T-helper 2 cell treated with Interferon-gamma antibody and Interleukin-4, amounts not matched to agents 100 ng/mL and 5 ng/mL, for 36 hours (primary cell): ENCODE results near the gene ADGRE2. TPM values are rescaled to one million over a fixed set of nuclear protein-coding genes. Genes with fewer than 3 reads are reported as not detected.

Experiments used
- intact Hi-C: fragments of 100-400 bp; cut with micrococcal nuclease; formaldehyde crosslinking; loops from one replicate; pipeline ENCODE4 v1.15.1; 2023
- total RNA-seq: library from RNA; stranded (reverse); gene quantifications from 2 replicates; pipeline ENCODE4 v1.2.3, GENCODE V29; 2022

Gene ADGRE2
- total RNA-seq, 1 donor from 2014 or later, result 1.2 TPM

GRCh38 chr19:14746886-14747285 is 31.5 kb downstream of the ADGRE2 start:
- intact Hi-C loops, result no loop called here

- intact Hi-C loops, result no loop called here
These were observed 42.4 kb downstream of the ADGRE2 start for GRCh38 chr19:14735915-14736314.

DNA sequence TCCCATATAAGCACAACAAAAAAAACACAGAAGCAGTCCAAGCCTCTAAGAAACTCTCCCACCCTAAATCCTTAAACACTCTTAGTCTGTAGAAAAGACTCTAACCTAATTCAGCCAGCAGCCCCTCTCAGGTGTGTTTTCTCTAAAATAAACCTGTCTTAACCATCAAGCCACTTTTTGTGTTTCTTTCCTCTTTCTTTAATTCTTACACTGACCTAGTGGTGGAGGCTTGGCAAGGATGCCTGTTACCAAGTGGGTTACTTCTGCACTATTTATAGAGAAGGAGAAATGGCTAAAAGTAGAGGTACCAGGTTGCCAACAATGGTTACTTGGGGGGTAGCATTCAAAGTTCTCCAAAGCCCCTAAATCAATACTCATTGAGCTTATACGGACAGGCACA is 44.8 kb downstream of the ADGRE2 start:
- intact Hi-C loops, result no loop called here

DNA sequence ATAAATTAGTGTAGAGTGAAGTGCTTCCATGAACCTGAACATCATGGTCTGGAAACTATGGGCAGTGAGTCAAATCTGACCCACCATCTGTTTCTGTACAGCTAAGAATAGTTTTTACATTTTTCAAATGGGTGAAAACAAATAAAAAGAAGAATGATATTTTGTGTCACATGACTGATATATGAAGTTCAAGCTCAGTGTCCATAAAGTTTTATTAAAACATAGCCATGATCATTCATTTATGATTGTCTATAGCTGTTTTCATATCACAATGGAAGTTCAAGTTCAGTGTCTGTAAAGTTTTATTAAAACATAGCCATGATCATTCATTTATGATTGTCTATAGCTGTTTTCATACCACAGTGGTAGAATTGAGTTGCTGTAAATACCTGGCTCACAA is 45.9 kb downstream of the ADGRE2 start:
- intact Hi-C loops, result no loop called here

DNA sequence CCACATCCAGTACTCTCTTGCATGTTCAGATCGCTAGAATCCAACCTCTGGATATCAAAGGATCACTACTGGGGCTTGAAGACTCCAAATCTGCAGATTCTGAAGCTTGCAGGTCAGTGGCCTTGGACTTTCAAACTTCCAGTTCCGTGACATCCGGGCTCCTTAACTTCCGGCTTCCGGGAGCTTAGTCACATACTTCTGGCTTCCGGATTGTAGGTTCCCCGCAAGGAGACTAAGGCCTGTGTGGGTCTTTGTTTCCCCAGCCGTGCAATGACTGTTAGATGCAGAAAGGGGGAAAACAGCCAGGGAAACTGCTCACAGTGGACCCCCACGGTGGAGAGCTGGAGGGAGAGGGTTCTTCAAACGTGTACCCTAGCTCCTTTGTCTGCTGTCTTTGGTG is 47.2 kb downstream of the ADGRE2 start:
- intact Hi-C loops, result no loop called here

DNA sequence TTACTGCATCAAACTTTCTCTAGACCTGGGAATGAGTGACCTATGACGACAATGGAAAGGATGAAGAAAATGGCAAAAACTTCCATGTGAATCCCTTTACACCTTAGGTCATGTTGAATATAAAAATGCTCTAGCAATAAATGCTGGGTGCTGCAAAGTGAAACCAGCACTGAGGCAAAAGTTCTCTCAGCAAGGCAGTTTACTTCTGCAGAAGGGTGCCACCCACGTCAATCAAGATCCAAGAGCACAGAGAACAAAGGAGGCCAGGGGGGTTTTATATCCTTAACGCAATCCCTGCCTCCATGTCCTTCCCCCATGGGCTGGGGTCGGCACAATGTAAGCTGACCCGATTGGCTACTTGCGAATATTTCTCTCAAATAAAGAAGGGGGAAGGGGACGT is 49.8 kb downstream of the ADGRE2 start:
- intact Hi-C loops, result no loop called here

DNA sequence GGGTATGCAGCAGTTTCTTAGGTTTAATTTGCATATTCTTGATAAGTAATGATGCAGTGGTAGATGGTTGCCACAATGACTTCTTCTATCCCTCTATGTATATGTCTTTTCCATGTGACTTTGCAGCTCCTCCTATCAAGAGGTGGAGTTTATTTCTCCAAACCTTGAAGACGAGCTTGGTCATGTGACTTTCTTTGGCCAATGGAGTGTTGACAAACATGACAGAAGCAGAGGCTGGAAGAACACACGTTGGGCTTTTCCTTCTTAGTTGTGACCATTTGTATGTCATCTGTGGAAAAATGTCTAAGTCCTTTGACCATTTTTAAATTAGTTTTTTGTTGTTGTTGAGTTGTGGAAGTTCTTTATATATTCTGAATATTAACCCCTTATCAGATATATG is 56.2 kb downstream of the ADGRE2 start:
- intact Hi-C loops, result no loop called here

GRCh38 chr19:14719162-14719561 is 59.2 kb downstream of the ADGRE2 start:
- intact Hi-C loops, result no loop called here

DNA sequence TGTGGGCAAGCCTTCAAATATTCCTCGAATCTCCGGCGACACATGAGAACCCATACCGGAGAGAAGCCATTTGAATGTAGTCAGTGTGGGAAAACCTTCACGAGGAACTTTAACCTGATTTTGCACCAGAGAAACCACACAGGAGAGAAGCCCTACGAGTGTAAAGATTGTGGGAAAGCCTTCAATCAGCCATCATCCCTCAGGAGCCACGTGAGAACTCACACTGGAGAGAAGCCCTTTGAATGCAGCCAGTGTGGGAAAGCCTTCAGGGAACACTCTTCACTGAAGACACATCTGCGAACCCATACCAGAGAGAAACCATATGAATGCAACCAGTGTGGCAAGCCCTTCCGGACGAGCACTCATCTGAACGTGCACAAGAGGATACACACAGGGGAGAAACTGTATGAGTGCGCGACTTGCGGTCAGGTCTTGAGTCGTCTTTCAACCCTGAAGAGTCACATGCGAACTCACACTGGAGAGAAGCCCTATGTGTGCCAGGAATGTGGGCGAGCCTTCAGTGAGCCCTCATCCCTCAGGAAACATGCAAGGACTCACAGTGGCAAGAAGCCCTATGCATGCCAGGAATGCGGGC is 59.7 kb downstream of the ADGRE2 start:
- intact Hi-C loops, result no loop called here

- intact Hi-C loops, result no loop called here
These were observed 62.5 kb downstream of the ADGRE2 start for GRCh38 chr19:14715841-14716240.

- intact Hi-C loops, result no loop called here
These were observed 73.9 kb downstream of the ADGRE2 start for GRCh38 chr19:14704450-14704849.

GRCh38 chr19:14703833-14704232 is 74.5 kb downstream of the ADGRE2 start:
- intact Hi-C loops, result no loop called here

GRCh38 chr19:14700711-14701375 is 77.5 kb downstream of the ADGRE2 start:
- intact Hi-C loops, result no loop called here

DNA sequence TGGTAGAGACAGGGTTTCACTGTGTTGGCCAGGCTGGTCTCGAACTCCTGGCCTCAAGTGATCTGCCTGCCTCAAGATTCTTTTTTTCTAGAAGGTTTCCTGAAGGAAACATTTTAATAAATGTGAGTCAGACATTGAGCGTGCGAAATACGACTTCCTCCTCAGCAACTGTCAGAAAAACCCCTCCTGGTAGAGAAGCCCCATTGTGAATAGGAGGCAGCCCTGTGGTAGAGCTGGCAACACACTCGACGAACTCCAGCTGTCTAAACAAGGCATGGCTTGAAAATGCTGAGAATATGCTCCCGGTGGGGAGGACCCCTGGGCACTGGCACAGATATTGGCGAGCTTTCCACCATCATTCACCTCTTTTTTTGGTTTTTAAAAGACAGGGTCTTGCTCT is 78.7 kb downstream of the ADGRE2 start:
- intact Hi-C loops, result no loop called here

DNA sequence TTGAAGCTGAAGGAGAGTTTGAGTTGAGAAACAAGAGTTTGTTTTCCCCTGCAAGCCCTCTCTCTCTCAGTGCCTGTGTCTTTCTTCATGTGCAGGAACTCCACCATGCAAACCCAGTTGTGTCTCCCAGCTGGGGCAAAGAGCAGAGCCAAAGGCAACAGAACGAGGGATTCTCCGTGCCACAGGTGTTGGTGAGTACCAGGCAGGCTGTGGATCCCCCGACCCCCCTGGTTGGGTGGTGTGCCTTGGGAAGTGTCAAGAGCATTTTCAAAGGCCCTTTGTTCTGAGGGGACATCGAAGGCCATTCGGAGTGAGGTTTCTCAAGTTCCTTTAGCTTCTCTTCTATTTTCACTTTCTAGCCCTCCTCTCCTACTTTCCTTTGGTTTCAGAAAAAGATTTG is 82.9 kb downstream of the ADGRE2 start:
- intact Hi-C loops, result no loop called here

GRCh38 chr19:14694641-14695266 is 83.6 kb downstream of the ADGRE2 start:
- intact Hi-C loops, result no loop called here

- intact Hi-C loops, result loop anchor here (1.0 kb wide), 1 partner anchor 116 kb away; no protein-coding TSS in a partner anchor
These were observed 88.5 kb downstream of the ADGRE2 start, which contains the start of gene ZNF333 for GRCh38 chr19:14689598-14690503. Gene ZNF333 (plus strand): TSS chr19:14690048. CDS start chr19:14693492, 3,444 bp downstream.

DNA sequence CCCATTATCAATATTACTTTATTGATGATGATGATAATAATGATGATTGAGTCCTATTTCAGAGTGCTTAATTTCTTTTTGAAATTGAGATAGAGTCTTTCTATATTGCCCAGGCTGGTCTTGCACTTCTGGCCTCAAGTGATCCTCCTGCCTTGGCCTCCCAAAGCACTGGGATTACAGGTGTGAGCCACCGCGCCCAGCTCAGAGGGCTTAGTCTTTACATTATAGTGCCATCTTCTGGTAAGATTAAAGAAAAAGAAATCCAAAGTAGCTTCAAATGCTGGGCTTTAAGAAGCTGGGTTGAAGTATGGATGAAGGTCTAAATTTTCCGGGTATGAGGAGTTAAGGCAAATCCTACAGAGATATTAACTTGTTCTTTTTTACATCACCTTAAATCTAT is 91.9 kb downstream of the ADGRE2 start:
- intact Hi-C loops, result no loop called here

GRCh38 chr19:14683439-14683838 is 94.9 kb downstream of the ADGRE2 start:
- intact Hi-C loops, result no loop called here
